ENCODE results near the gene UAP1L1.

Gene UAP1L1

GRCh38 chr9:137103206-137103999, 26.1 kb downstream of the UAP1L1 start:
- DNase-seq: no peak

- DNase-seq: no peak
Observed at GRCh38 chr9:137105814-137106661, 28.7 kb downstream of the UAP1L1 start.

- DNase-seq: no peak
Observed at GRCh38 chr9:137106662-137107250, 29.4 kb downstream of the UAP1L1 start.

DNA sequence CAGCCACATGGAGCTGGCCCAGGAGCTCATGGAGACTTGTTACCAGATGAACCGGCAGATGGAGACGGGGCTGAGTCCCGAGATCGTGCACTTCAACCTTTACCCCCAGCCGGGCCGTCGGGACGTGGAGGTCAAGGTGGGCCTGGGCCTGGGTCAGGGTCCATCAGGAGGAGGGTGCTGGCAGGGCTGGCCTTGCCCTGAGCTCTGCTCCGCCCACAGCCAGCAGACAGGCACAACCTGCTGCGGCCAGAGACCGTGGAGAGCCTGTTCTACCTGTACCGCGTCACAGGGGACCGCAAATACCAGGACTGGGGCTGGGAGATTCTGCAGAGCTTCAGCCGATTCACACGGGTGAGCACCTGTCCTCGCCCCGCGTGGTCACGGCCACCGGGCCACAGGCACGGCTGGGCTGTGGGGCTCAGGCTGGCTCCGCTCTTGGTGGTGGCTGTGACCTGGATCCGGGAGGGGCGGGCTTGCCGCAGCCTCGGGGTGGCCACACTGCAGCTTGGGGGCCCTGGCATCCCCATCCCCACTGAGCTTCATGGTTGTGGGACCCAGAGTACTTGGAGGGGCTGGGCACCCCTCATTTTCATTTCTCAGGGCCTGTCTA, 30.1 kb downstream of the UAP1L1 start:
- DNase-seq: no peak

DNA sequence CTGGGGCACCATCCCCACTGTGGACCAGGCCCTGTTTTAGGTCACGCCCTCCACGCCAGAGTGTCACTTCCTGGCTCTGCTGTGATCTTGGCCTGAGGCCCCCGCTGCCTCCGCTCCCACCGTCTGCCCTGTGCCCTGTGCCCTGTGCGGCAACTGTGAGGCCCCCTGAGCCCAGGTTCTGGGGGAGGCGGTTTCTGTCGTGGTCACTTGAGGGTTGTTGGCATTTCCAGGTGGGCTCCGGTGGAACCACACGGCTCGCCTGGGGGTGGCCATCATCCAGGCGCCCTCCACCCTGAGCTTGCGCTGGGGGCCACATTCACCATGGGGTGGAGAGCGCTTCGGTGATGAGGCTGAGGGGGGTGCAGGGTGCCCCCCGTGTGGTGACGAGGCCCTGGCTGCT, 30.7 kb downstream of the UAP1L1 start:
- no peak for DNase-seq

GRCh38 chr9:137108608-137109249, 31.4 kb downstream of the UAP1L1 start:
- DNase-seq: no peak

DNA sequence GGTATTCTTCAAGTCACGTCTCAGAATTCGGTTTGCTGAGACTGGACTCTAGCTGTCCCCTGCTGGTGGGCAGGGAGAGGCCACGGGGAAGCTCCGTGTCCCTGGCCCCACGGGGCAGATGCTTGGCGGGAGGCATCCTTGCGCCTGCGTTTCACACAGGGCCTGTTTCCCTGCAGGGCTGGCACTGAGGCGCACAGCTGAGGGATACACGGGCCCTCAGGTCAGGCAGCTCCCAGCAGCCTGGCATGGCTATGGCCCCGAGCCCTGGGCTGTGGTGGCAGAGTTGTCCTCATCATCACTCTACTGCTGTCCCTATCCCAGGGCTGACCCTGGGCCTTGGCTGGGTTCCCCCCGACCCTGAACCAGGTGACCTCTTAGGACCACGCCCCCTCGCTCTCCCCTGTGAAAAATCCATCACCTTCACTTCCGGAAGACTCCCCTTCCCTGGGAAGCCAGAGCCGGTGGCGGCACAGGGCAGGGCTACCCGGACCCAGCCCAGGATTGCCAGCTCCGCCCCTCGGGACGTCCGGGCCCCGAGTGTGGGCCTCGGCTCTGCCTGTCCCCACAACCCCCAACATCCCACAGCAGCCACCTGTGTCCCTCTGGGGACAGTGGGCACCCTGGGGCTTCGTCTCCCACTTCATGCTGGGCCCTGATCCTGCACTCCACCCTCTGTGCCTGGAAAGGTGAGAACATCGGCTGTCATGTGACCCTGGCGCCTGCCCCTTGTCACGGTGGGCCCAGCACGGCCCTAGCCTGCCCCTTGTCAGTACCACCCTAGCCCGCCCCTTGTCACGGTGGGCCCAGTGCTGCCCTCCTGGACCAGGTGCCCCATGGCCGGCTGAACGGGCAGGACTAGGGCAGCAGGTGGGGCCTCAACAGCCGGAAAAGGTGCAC, 32.2 kb downstream of the UAP1L1 start:
- DNase-seq: no peak

DNA sequence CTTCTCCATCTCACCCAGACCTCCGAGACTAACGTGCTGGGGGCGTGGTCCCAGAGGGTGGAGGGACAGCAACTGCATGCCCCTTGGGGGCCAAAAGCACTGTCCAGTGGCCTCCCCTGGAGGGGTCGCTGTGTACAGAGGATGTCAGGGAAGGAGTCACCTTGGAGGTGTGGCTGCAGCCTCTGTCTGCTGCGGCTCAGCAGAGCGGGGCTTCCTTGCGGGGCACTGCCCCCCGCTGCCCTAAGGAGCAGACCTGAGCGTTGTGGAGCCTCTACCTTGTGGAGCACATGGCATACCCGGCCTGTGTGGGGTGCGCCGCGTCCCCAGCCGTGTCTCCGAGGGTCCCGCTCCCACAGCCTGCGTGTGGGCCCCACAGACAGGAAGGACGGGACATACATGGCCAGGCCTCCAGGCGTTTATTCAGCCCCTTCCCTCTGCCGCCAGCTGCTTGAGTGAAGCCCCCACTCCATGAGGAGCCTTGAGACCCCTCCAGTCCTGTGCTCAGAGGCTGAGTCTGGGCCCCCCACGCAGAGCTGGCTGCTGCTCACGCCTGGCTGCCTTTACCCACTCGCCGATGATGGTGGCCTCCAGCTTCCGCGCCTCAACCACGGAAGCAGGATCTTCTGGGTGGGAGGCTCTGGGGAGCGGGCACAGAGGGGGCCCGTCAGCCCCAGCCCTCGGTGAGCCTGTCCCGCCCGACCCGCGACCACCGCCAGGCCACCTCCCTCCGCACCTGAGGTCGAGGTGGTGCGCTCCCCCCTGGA, 33.0 kb downstream of the UAP1L1 start:
- no peak for DNase-seq

DNA sequence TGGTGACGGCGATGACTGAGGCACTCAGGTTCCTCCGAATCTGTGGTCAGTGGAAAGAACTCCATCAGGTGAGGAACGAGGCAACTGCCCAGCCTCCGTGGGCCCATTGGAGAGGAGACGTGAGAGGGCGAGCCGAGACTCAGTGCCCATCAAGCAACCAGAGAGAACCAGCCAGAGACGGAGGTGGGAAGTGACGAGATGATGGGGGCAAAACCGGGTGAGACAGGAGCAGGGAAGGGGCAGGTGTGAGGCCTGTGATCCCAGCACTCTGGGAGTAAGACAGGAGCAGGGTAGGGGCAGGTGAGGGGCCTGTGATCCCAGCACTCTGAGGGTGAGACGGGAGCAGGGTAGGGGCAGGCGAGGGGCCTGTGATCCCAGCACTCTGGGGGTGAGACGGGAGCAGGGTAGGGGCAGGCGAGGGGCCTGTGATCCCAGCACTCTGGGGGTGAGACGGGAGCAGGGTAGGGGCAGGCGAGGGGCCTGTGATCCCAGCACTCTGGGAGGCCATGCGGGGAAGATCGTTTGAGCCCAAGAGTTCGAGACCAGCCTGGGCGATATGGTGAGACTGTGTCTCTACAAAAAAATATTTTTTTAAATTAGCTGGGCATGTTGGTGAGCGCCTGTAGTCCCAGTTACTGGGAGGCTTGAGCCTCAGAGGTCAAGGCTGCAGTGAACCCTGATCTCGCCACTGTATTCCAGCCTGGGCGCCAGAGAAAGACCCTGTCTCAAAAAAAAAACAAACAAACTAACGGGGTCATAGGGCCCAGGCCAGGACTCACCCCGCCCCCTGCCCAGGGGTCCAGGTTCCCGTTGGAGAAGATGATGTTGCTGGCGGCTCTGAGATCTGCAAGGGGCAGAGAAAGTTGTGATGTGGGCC, 33.8 kb downstream of the UAP1L1 start:
- no peak for DNase-seq

DNA sequence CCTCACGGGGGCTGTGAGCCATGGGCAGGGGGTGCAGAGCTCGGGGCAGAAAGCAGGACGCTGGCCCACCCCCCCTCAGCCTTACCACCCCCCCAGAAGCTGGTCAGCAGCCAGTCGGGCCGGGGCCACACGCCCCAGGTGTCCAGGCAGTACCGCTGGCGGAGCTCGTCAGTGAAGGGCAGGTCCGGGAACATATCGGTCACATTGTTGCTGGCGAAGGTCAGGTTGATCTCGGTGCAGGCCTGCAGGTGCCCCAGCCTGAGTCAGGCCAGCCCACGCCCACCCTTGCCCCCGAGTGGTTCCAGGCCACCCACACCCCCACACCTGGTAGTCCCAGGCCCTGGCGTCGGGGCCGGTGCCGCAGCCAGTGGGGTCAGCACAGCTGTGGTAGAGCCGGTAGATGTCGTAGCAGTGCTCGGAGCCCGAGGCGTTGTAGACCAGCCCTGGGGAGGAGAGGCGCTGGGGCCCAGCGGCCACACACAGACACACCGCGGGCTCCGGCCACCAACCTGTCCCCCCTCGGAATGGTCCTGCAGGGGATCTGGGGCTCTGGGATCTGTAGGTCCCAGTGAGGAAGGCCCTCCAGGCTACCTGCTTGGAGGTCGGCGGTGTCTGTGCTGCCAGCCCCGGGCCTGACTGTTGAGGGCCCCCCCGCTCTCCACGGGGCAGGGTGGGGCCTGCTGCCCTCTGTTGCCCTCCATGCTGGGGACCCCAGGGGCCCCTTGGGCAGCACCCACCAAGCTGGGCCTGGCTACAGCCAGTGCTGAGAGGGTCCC, 34.7 kb downstream of the UAP1L1 start:
- DNase-seq: no peak

DNA sequence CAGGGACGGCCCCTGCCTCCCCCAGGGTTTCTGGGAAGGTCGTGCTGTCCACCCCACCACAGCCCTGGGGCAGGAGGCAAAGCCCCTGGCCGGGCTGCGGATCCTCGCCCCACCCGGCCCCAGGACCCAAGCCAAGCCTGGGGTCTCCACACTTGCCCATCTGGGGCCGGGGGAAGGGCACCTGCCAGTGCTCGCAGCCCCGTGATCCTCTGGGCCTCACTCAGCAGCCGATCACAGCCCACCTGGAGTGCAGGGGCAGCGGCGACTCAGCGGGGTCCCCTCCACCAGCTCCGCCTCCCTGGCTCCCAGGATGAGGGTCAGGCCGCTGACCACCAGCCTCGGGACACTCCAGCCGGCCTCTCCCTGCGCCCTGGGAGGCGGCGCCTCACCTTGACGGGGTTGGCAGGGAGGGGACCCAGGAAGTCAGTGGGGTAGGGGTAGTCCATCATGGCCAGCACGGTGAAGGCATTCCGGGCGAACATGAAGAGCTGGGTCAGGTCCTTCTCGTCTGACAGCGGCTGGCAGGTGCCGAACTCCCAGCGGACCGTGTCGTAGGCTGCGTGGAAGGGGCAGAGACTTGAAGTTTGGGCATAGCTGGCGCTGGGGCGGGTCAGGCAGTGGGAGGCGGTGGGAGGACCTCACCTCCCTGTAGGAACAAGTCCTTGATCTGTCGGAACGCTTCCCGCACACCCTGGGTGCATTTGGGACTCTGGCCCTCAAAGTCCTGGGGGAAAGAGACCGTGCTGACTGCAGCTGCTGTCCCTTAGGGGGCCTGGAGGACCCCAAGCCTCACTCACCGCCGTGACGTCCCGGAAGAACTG, 35.5 kb downstream of the UAP1L1 start:
- no peak for DNase-seq

GRCh38 chr9:137113385-137114159, 36.3 kb downstream of the UAP1L1 start:
- no peak for DNase-seq

- no peak for DNase-seq
Observed at GRCh38 chr9:137114220-137114612, 36.9 kb downstream of the UAP1L1 start.

GRCh38 chr9:137114613-137115393, 37.5 kb downstream of the UAP1L1 start, which contains the start of gene DPP7:
Gene DPP7, minus strand, starts transcription at chr9:137114733. Its CDS starts 20 bp downstream, at chr9:137114713.
- DNase-seq: no peak

GRCh38 chr9:137115394-137116026, 38.2 kb downstream of the UAP1L1 start:
- no peak for DNase-seq

- DNase-seq: no peak
Observed at GRCh38 chr9:137116027-137116507, 38.8 kb downstream of the UAP1L1 start.

Measured in cerebellar nuclear complex (tissue), 1 donor.